ENCODE measurements around the gene AGPAT1.

DNA sequence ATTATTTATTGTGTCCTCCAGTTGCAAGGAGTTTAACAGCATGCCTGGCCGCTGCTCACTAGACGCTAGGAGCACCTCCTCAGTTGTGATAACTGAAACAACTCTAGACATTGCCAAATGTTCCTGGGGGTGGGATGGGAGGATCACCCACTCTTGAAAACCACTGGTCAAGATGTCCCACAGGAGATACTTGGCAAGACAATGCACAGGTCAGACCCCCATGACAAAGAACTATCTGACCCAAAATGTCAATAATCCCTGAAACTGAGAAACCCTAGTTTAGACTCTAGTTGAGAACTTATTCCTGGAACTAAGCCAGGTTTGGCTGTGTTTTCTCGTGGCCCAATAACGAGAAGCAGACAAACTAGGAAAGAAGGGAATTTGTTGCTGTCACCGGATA lies 36.3 kb downstream of the AGPAT1 start:
- no peak for TF ChIP-seq POLR2A (IDR thresholded peaks at IDR 0.05)
- TF ChIP-seq, protein P1, sequence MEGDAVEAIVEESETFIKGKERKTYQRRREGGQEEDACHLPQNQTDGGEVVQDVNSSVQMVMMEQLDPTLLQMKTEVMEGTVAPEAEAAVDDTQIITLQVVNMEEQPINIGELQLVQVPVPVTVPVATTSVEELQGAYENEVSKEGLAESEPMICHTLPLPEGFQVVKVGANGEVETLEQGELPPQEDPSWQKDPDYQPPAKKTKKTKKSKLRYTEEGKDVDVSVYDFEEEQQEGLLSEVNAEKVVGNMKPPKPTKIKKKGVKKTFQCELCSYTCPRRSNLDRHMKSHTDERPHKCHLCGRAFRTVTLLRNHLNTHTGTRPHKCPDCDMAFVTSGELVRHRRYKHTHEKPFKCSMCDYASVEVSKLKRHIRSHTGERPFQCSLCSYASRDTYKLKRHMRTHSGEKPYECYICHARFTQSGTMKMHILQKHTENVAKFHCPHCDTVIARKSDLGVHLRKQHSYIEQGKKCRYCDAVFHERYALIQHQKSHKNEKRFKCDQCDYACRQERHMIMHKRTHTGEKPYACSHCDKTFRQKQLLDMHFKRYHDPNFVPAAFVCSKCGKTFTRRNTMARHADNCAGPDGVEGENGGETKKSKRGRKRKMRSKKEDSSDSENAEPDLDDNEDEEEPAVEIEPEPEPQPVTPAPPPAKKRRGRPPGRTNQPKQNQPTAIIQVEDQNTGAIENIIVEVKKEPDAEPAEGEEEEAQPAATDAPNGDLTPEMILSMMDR (IDR thresholded peaks at IDR 0.05) = no peak

All from esophagus squamous epithelium (tissue), 4 donors.